ENCODE results near the gene MAPK12. TPM values are rescaled to one million over a fixed set of nuclear protein-coding genes. Genes with fewer than 3 reads are reported as not detected.

Gene MAPK12
- total and polyA plus RNA-seq, 8 donors: 4.7 to 49.6 (median 8.2) TPM

GRCh38 chr22:50278461-50278860 lies 17.0 kb upstream of the MAPK12 start:
- intact Hi-C loops (cut with DNase I; ENCODE audit: low total_unique reads): loop anchor here (5.0 kb wide), 1 partner anchor 59 kb away; no protein-coding TSS in a partner anchor
- 88 to 94% (median 92%) methylated on average over 21 of the region's 21 CpGs for WGBS, 5 donors
- Histone ChIP-seq H3K27ac (peak overlapping the region in 3 of 5 donors; percentile 18 to 92 (median 88)), H3K27me3 (no peaks in the 10 kb centered on the region), H3K4me1 (peaks cover 27 to 79% (median 53%) of the 10 kb centered on the region in 4 donors), H3K36me3 (peaks cover 85 to 93% (median 87%) of the 10 kb centered on the region in 4 donors), H3K4me3 (no peak overlapping the region), H3K9me3 (no peaks in the 10 kb centered on the region)
- TF ChIP-seq POLR2A (IDR thresholded peaks at IDR 0.05) (no peak), EP300 (IDR thresholded peaks at IDR 0.05) (no peak), POLR2AphosphoS5 (IDR thresholded peaks at IDR 0.05) (no peak)
- TF ChIP-seq, protein P1, sequence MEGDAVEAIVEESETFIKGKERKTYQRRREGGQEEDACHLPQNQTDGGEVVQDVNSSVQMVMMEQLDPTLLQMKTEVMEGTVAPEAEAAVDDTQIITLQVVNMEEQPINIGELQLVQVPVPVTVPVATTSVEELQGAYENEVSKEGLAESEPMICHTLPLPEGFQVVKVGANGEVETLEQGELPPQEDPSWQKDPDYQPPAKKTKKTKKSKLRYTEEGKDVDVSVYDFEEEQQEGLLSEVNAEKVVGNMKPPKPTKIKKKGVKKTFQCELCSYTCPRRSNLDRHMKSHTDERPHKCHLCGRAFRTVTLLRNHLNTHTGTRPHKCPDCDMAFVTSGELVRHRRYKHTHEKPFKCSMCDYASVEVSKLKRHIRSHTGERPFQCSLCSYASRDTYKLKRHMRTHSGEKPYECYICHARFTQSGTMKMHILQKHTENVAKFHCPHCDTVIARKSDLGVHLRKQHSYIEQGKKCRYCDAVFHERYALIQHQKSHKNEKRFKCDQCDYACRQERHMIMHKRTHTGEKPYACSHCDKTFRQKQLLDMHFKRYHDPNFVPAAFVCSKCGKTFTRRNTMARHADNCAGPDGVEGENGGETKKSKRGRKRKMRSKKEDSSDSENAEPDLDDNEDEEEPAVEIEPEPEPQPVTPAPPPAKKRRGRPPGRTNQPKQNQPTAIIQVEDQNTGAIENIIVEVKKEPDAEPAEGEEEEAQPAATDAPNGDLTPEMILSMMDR (IDR thresholded peaks at IDR 0.05): no peak
- no peak for DNase-seq

GRCh38 chr22:50277761-50278160 lies 16.3 kb upstream of the MAPK12 start:
- intact Hi-C loops (cut with DNase I; ENCODE audit: low total_unique reads): loop anchor here (5.0 kb wide), 1 partner anchor 60 kb away; no protein-coding TSS in a partner anchor
- H3K27me3 ChIP-seq: peaks cover 0 to 2% (median 0%) of the 10 kb centered on the region in 3 donors
- no peaks in the 10 kb centered on the region for H3K9me3 ChIP-seq
- no peak for DNase-seq
- peaks cover 78 to 86% (median 80%) of the 10 kb centered on the region in 4 donors for H3K36me3 ChIP-seq
- no peak overlapping the region for H3K4me3 ChIP-seq
- peak overlapping the region in 3 of 5 donors; percentile 18 to 92 (median 25) for H3K27ac ChIP-seq
- peaks cover 24 to 75% (median 49%) of the 10 kb centered on the region in 4 donors for H3K4me1 ChIP-seq
- TF ChIP-seq EP300 (IDR thresholded peaks at IDR 0.05) (no peak), POLR2AphosphoS5 (IDR thresholded peaks at IDR 0.05) (no peak), POLR2A (IDR thresholded peaks at IDR 0.05) (no peak)
- TF ChIP-seq, protein P1 (IDR thresholded peaks at IDR 0.05): no peak
- 68 to 83% (median 74%) methylated on average over 20 to 25 of the region's 25 CpGs for WGBS, 5 donors

DNA sequence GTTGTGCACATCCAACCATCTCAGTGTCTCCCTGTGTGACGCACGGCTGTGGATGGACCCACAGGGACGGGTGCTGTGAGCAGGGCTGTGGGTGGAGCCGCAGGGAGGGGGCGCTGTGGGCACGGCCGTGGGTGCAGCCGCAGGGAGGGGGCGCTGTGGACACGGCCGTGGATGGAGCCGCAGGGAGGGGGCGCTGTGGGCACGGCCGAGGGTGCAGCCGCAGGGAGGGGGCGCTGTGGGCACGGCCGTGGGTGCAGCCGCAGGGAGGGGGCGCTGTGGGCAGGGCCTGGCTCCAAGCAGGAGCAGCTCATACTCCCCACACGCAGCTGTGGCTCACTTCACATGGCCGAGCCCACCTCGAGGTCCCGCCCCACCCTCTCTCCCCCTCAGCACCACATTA lies 14.7 kb upstream of the MAPK12 start:
- Histone ChIP-seq H3K36me3 (peaks cover 62 to 70% (median 64%) of the 10 kb centered on the region in 4 donors), H3K27me3 (peaks cover 0 to 18% (median 3%) of the 10 kb centered on the region in 3 donors), H3K9me3 (no peaks in the 10 kb centered on the region), H3K27ac (peak overlapping the region; percentile 3 to 71 (median 46)), H3K4me3 (peak overlapping the region in 2 of 4 donors; percentile 6 to 7), H3K4me1 (peaks cover 26 to 75% (median 50%) of the 10 kb centered on the region in 4 donors)
- 37 to 59% (median 52%) methylated on average over 20 to 25 of the region's 25 CpGs for WGBS, 5 donors
- intact Hi-C loops (cut with DNase I; ENCODE audit: low total_unique reads): loop anchor here (5.0 kb wide), 1 partner anchor 61 kb away; no protein-coding TSS in a partner anchor
- DNase-seq: peak; percentile 80 to 81
- TF ChIP-seq POLR2AphosphoS5 (IDR thresholded peaks at IDR 0.05): no peak
- TF ChIP-seq, protein P1 (IDR thresholded peaks at IDR 0.05): peak in 4 of 7 experiments; percentile 36 to 94 (median 75)

DNA sequence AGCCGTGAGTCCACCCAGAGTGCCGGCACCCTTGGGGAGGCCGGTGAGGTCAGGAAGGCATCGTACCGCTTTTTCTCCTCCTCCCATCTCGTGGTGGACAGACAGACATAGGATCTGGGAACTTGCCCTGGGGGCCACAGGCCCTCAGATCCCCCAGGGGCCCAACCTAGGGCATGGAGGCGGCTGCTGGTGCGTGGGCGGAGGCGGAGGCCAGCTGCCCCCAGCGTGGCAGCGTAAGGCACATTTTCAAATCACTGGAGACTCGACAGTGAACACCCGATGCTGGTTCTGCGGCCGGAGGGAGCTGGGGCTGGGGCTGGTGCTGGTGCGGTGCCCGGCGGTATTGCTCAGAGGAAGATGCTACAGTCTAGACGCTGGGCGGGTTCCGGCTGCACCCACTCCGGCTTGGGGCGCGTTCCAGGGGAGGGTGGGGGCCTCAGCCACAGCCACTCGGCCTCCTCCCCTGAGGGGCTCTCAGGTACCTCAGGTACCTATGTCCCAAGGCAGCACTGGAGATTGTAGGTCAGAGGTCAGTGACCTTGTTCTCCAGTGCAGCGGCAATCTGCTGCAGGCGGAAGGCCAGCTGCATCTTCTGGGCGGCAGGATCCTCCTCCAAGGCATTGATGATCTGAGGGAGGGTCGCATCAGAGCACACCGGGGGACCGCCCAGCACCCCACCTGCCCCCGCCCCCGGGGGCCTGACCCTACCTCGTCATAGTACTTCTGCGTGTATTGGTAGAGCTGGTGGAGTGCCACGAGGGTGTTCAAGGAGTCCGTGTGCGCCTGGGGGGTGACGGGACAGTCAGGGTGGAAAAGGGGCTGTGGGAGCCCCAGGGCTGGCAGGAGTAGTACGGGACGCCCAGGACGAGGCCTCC lies 13.9 kb upstream of the MAPK12 start:
- H3K36me3 ChIP-seq: peaks cover 55 to 63% (median 56%) of the 10 kb centered on the region in 4 donors
- intact Hi-C loops (cut with DNase I; ENCODE audit: low total_unique reads): loop anchor here (5.0 kb wide), 1 partner anchor 62 kb away; no protein-coding TSS in a partner anchor

More for the DNA sequence above, 13.9 kb upstream of the MAPK12 start:
- Histone ChIP-seq H3K4me3 (no peak overlapping the region), H3K27ac (peak overlapping the region; percentile 32 to 71 (median 49)), H3K4me1 (peaks cover 28 to 75% (median 51%) of the 10 kb centered on the region in 4 donors), H3K9me3 (no peaks in the 10 kb centered on the region), H3K27me3 (peaks cover 0 to 25% (median 3%) of the 10 kb centered on the region in 3 donors)
- WGBS, 5 donors: 71 to 77% (median 76%) methylated on average over 26 to 43 of the region's 43 CpGs
- DNase-seq: no peak
- no peak for TF ChIP-seq POLR2AphosphoS5 (IDR thresholded peaks at IDR 0.05)
- TF ChIP-seq EP300 (IDR thresholded peaks at IDR 0.05): no peak
- no peak for TF ChIP-seq POLR2A (IDR thresholded peaks at IDR 0.05)
- TF ChIP-seq, protein P1 (IDR thresholded peaks at IDR 0.05): no peak
